ENCODE results near the gene CNIH4. TPM values are rescaled to one million over a fixed set of nuclear protein-coding genes. Genes with fewer than 3 reads are reported as not detected.
A peak's percentile ranks its signal among the peaks of the same experiment; 100 is the strongest.
"Not testable (repeated sequence)": the region's sequence is repeated elsewhere in the genome, so short reads cannot be mapped to it uniquely, and the experiment has no call there.

Gene CNIH4
- total and polyA plus RNA-seq, 2 experiments from 2014 or later, result 53.5 to 194 TPM

GRCh38 chr1:224340453-224341384 is 16.0 kb upstream of the CNIH4 start:
- Mint-ChIP-seq H3K27ac (peak overlapping the region; percentile 91), H3K9me3 (peaks cover 43% of the 10 kb centered on the region), H3K36me3 (ENCODE audit: low read depth) (peaks cover 31% of the 10 kb centered on the region), H3K4me3 (peak overlapping the region; percentile 65), H3K4me1 (peaks cover 12% of the 10 kb centered on the region), H3K27me3 (ENCODE audit: insufficient read depth, low read depth, poor library complexity) (peaks cover 14% of the 10 kb centered on the region)
- peak; percentile 61 for TF ChIP-seq POLR2AphosphoS5 (IDR thresholded peaks at IDR 0.05; ENCODE audit: low read depth)
- Histone ChIP-seq H3K36me3 (ENCODE audit: insufficient read depth) (peaks cover 28% of the 10 kb centered on the region; the same call in 1 of the 2 replicates), H3K4me3 (peak overlapping the region; percentile 65), H3K27ac (ENCODE audit: low read depth) (peak overlapping the region; percentile 100), H2AFZ (peak overlapping the region; percentile 92), H3K4me2 (peak overlapping the region; percentile 95), H3K4me1 (ENCODE audit: insufficient read depth) (peaks cover 12% of the 10 kb centered on the region), H3F3A (replicated peaks; ENCODE audit: low read depth) (peaks cover 13% of the 10 kb centered on the region)
- H3K9me2 ChIP-seq (ENCODE audit: insufficient read depth); H3K27me3 ChIP-seq (ENCODE audit: insufficient read depth); H4K20me1 ChIP-seq (replicated peaks; ENCODE audit: insufficient read depth); H3K79me2 ChIP-seq (replicated peaks; ENCODE audit: insufficient read depth): not testable (repeated sequence)
- peak; percentile 76 for DNase-seq (ENCODE audit: low spot score)
- ATAC-seq, result peak; percentile 95

- Mint-ChIP-seq H3K9me3 (peaks cover 44% of the 10 kb centered on the region), H3K4me1 (peaks cover 12% of the 10 kb centered on the region), H3K27me3 (ENCODE audit: insufficient read depth, low read depth, poor library complexity) (peaks cover 13% of the 10 kb centered on the region), H3K4me3 (no peak overlapping the region), H3K27ac (no peak overlapping the region), H3K36me3 (ENCODE audit: low read depth) (peaks cover 33% of the 10 kb centered on the region)
- H3F3A ChIP-seq (replicated peaks; ENCODE audit: low read depth), result peaks cover 11% of the 10 kb centered on the region
- H3K4me3 ChIP-seq, result no peak overlapping the region
- H3K79me2 ChIP-seq (replicated peaks; ENCODE audit: insufficient read depth), result no peaks in the 10 kb centered on the region
- no peak overlapping the region for H3K27ac ChIP-seq (ENCODE audit: low read depth)
- peaks cover 11% of the 10 kb centered on the region for H3K4me1 ChIP-seq (ENCODE audit: insufficient read depth)
- no peak overlapping the region for H2AFZ ChIP-seq
- no peaks in the 10 kb centered on the region for H4K20me1 ChIP-seq (replicated peaks; ENCODE audit: insufficient read depth)
- DNase-seq (ENCODE audit: low spot score), result peak; percentile 28
- no peaks in the 10 kb centered on the region for H3K9me2 ChIP-seq (ENCODE audit: insufficient read depth)
- peaks cover 28% of the 10 kb centered on the region; the same call in 1 of the 2 replicates for H3K36me3 ChIP-seq (ENCODE audit: insufficient read depth)
- H3K27me3 ChIP-seq (ENCODE audit: insufficient read depth), result no peaks in the 10 kb centered on the region
- TF ChIP-seq EZH2phosphoT487 (IDR thresholded peaks at IDR 0.05; ENCODE audit: unreplicated experiment), result no peak
- no peak for ATAC-seq
- H3K4me2 ChIP-seq, result no peak overlapping the region
These were observed 13.0 kb upstream of the CNIH4 start for GRCh38 chr1:224343679-224344078.

GRCh38 chr1:224348137-224348536 is 8.5 kb upstream of the CNIH4 start:
- Histone ChIP-seq H3K27me3 (ENCODE audit: insufficient read depth) (no peaks in the 10 kb centered on the region), H3K79me2 (replicated peaks; ENCODE audit: insufficient read depth) (no peaks in the 10 kb centered on the region), H3K4me1 (ENCODE audit: insufficient read depth) (no peaks in the 10 kb centered on the region), H3K27ac (ENCODE audit: low read depth) (no peak overlapping the region), H4K20me1 (replicated peaks; ENCODE audit: insufficient read depth) (no peaks in the 10 kb centered on the region), H3K4me2 (no peak overlapping the region), H2AFZ (no peak overlapping the region), H3F3A (replicated peaks; ENCODE audit: low read depth) (0 out of 2 replicates have a peak, but pooled peaks cover 3% of the 10 kb centered on the region), H3K9me2 (ENCODE audit: insufficient read depth) (0 out of 2 replicates have a peak, but pooled peaks cover under 1% of the 10 kb centered on the region), H3K36me3 (ENCODE audit: insufficient read depth) (0 out of 2 replicates have a peak, but pooled peaks cover 19% of the 10 kb centered on the region), H3K4me3 (no peak overlapping the region)
- no peaks in the 10 kb centered on the region for H3K4me1 Mint-ChIP-seq
- TF ChIP-seq CREB1 (CRISPR knock-in tag; IDR thresholded peaks at IDR 0.05; ENCODE audit: low read depth), result no peak
- TF ChIP-seq STAT1 (IDR thresholded peaks at IDR 0.05; ENCODE audit: unreplicated experiment), result no peak
- TF ChIP-seq ZNF114 (CRISPR knock-in tag; IDR thresholded peaks at IDR 0.05), result no peak
- TF ChIP-seq, protein P1, sequence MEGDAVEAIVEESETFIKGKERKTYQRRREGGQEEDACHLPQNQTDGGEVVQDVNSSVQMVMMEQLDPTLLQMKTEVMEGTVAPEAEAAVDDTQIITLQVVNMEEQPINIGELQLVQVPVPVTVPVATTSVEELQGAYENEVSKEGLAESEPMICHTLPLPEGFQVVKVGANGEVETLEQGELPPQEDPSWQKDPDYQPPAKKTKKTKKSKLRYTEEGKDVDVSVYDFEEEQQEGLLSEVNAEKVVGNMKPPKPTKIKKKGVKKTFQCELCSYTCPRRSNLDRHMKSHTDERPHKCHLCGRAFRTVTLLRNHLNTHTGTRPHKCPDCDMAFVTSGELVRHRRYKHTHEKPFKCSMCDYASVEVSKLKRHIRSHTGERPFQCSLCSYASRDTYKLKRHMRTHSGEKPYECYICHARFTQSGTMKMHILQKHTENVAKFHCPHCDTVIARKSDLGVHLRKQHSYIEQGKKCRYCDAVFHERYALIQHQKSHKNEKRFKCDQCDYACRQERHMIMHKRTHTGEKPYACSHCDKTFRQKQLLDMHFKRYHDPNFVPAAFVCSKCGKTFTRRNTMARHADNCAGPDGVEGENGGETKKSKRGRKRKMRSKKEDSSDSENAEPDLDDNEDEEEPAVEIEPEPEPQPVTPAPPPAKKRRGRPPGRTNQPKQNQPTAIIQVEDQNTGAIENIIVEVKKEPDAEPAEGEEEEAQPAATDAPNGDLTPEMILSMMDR (conservative IDR thresholded peaks at IDR 0.05; ENCODE audit: low read depth in 2 of 2), result no peak
- ATAC-seq (no peak), DNase-seq (ENCODE audit: low spot score) (no peak)
- peaks cover 25% of the 10 kb centered on the region for H3K36me3 Mint-ChIP-seq (ENCODE audit: low read depth)
- no peak overlapping the region for H3K4me3 Mint-ChIP-seq
- no peak overlapping the region for H3K27ac Mint-ChIP-seq
- peaks cover 44% of the 10 kb centered on the region for H3K9me3 Mint-ChIP-seq
- peaks cover 6% of the 10 kb centered on the region for H3K27me3 Mint-ChIP-seq (ENCODE audit: insufficient read depth, low read depth, poor library complexity)

DNA sequence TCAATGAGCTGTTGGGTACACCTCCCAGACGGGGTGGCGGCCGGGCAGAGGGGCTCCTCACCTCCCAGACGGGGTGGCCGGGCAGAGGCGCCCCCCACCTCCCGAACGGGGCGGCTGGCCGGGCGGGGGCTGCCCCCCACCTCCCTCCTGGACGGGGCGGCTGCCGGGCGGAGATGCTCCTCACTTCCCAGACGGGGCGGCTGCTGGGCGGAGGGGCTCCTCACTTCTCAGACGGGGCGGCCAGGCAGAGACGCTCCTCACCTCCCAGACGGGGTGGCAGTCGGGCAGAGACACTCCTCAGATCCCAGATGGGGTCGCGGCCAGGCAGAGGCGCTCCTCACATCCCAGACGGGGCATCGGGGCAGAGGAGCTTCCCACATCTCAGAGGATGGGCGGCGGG is 7.0 kb upstream of the CNIH4 start:
- DNase-seq (ENCODE audit: low spot score); H3K4me1 ChIP-seq (ENCODE audit: insufficient read depth); ATAC-seq; H3K79me2 ChIP-seq (replicated peaks; ENCODE audit: insufficient read depth); H3K4me3 Mint-ChIP-seq; H3K27me3 Mint-ChIP-seq (ENCODE audit: insufficient read depth, low read depth, poor library complexity); H3K4me3 ChIP-seq; H3K9me2 ChIP-seq (ENCODE audit: insufficient read depth); H3K27me3 ChIP-seq (ENCODE audit: insufficient read depth); H2AFZ ChIP-seq; H3K4me1 Mint-ChIP-seq; H3F3A ChIP-seq (replicated peaks; ENCODE audit: low read depth); H3K4me2 ChIP-seq; H3K27ac ChIP-seq (ENCODE audit: low read depth); H3K27ac Mint-ChIP-seq; H4K20me1 ChIP-seq (replicated peaks; ENCODE audit: insufficient read depth); H3K36me3 ChIP-seq (ENCODE audit: insufficient read depth): not testable (repeated sequence)
- Mint-ChIP-seq H3K36me3 (ENCODE audit: low read depth) (peaks cover 18% of the 10 kb centered on the region), H3K9me3 (peaks cover 33% of the 10 kb centered on the region)

GRCh38 chr1:224352436-224353085 is 4.1 kb upstream of the CNIH4 start:
- H3K27me3 ChIP-seq (ENCODE audit: insufficient read depth); H3K4me1 ChIP-seq (ENCODE audit: insufficient read depth); H3K79me2 ChIP-seq (replicated peaks; ENCODE audit: insufficient read depth); H4K20me1 ChIP-seq (replicated peaks; ENCODE audit: insufficient read depth); H3K27ac Mint-ChIP-seq; H3K9me2 ChIP-seq (ENCODE audit: insufficient read depth); H3K27me3 Mint-ChIP-seq (ENCODE audit: insufficient read depth, low read depth, poor library complexity); H3K4me3 ChIP-seq; H2AFZ ChIP-seq; ATAC-seq; H3K4me3 Mint-ChIP-seq; H3K27ac ChIP-seq (ENCODE audit: low read depth); H3K36me3 ChIP-seq (ENCODE audit: insufficient read depth); H3K4me2 ChIP-seq; H3F3A ChIP-seq (replicated peaks; ENCODE audit: low read depth); DNase-seq (ENCODE audit: low spot score); H3K4me1 Mint-ChIP-seq: not testable (repeated sequence)
- Mint-ChIP-seq H3K36me3 (ENCODE audit: low read depth) (peaks cover 13% of the 10 kb centered on the region), H3K9me3 (peaks cover 25% of the 10 kb centered on the region)
